Measurements from ENCODE around the gene ARFGAP2. TPM values are rescaled to one million over a fixed set of nuclear protein-coding genes. Genes with fewer than 3 reads are reported as not detected.
"Not testable (repeated sequence)": the region's sequence is repeated elsewhere in the genome, so short reads cannot be mapped to it uniquely, and the experiment has no call there.

The ARFGAP2 gene
- total and polyA plus RNA-seq, 2 of the 8 experiments (the other 6 are each of a cell fraction or from before 2014, with no cell fraction given), result 50.2 to 64.0 TPM

DNA sequence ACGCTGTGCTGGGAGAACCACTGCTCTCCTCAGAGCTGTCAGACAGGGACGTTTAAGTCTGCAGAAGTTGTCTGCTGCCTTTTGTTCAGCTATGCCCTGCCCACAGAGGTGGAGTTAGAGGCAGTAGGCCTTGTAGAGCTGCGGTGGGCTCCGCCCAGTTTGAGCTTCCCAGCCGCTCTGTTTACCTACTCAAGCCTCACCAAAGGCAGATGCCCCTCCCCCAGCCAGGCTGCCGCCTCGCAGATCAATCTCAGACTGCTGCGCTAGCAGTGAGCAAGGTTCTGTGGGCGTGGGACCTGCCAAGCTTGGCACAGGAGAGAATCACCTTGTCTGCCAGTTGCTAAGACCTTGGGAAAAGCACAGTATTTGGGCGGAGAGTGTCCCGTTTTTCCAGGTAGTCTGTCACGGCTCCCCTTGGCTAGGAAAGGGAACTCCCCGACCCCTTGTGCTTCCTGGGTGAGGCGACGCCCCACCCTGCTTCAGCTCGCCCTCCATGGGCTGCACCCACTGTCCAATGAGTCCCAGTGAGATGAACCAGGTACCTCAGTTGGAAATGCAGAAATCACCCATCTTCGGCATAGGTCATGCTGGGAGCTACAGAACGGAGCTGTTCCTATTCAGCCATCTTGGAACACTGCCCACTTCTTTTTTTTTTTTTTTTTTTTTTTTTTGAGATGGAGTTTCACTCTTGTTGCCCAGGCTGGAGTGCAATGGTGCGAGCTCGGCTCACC lies 57.6 kb downstream of the ARFGAP2 start:
- not testable (repeated sequence) for H3K9ac ChIP-seq (replicated peaks in 1 of 4; ENCODE audit: extremely low read depth in 1 of 4, low read depth in 3 of 4, low read length in 3 of 4); H3K56ac ChIP-seq (replicated peaks; ENCODE audit: insufficient read length, low read depth, low read length); H2BK12ac ChIP-seq (ENCODE audit: low read depth, low read length); H3K79me2 ChIP-seq (ENCODE audit: control insufficient read depth in 1 of 2, insufficient read depth in 2 of 2, low read length in 2 of 2); H3K4ac ChIP-seq (replicated peaks; ENCODE audit: insufficient read length, low read depth, low read length); H2BK120ac ChIP-seq (replicated peaks; ENCODE audit: low read depth, low read length); H4K91ac ChIP-seq (replicated peaks; ENCODE audit: insufficient read length, low read length); H3K23ac ChIP-seq (ENCODE audit: insufficient read length); H3K23me2 ChIP-seq (ENCODE audit: low read depth, low read length); H2BK5ac ChIP-seq (ENCODE audit: low read depth, low read length); H4K5ac ChIP-seq (ENCODE audit: insufficient read length, low read depth, low read length); H4K8ac ChIP-seq (ENCODE audit: extremely low read depth, insufficient read depth, low read length); H2AK5ac ChIP-seq (ENCODE audit: low read depth, low read length); H3K4me1 ChIP-seq (replicated peaks in 1 of 4; ENCODE audit: control insufficient read depth in 3 of 4, insufficient read depth in 4 of 4, low read length in 3 of 4); FAIRE-seq; H3K4me3 ChIP-seq (ENCODE audit: extremely low read depth in 1 of 4, insufficient read depth in 2 of 4, low read depth in 3 of 4, low read length in 4 of 4); H3K27me3 ChIP-seq (replicated peaks in 1 of 4; ENCODE audit: control insufficient read depth in 3 of 4, extremely low read depth in 1 of 4, insufficient read depth in 3 of 4, low read length in 3 of 4); H2AFZ ChIP-seq (ENCODE audit: low read length); H3K18ac ChIP-seq (ENCODE audit: extremely low read depth, low read length); H3K14ac ChIP-seq (ENCODE audit: insufficient read length); H3K79me1 ChIP-seq (ENCODE audit: low read depth, low read length); H4K20me1 ChIP-seq (replicated peaks in 1 of 2; ENCODE audit: control insufficient read depth in 1 of 2, insufficient read depth in 2 of 2, low read length in 2 of 2); H2BK20ac ChIP-seq (ENCODE audit: low read length); H3K36me3 ChIP-seq (ENCODE audit: control insufficient read depth in 2 of 4, insufficient read depth in 4 of 4, low read length in 3 of 4); H2BK15ac ChIP-seq (ENCODE audit: low read length); H3K9me3 ChIP-seq (ENCODE audit: insufficient read depth in 2 of 2, low read depth in 1 of 2, low read length in 1 of 2)
- 84% methylated on average over 18 of the region's 20 CpGs; no CpG with 5 or more reads in 1 of the 2 experiments for WGBS, 2 experiments (ENCODE audit: extremely low coverage in 1 of 2, insufficient coverage in 1 of 2, insufficient read length in 1 of 2, insufficient replicate concordance in 2 of 2, low coverage in 1 of 2, low lambda C conversion rate in 2 of 2, missing lambda C conversion rate in 1 of 2)
- peak; percentile 68 to 73 for DNase-seq (ENCODE audit: low read depth in 1 of 2, low spot score in 2 of 2)
- ChIA-PET POLR2A (ENCODE audit: partially characterized antibody) (interaction anchor here (0.8 to 1.3 kb wide), 3 partner anchors 14 to 266 kb away, joined by 3 to 4 read pairs (median 3); no protein-coding TSS in a partner anchor), CTCF (ENCODE audit: partially characterized antibody) (interaction anchor here (0.8 to 1.4 kb wide), 5 partner anchors 10 to 42 kb away, joined by 3 to 4 read pairs (median 3); no protein-coding TSS in a partner anchor)
- peak overlapping the region in 1 of 2 experiments; percentile 29; a peak in 1 of 4 replicates for H3K4me2 ChIP-seq (ENCODE audit: insufficient read depth in 1 of 2, low read depth in 2 of 2, low read length in 2 of 2)
- peak overlapping the region; percentile 20; the same call in 1 of the 2 replicates for H3K27ac ChIP-seq (ENCODE audit: low read depth, low read length)

Small RNAs within 50 kb of the gene (microRNA-seq; reads per million reads assigned to microRNA genes)
- gene MIR6745 (ENCODE audit: borderline microRNAs expressed in 2 of 2, borderline number of aligned reads in 2 of 2, borderline replicate concordance in 1 of 2), result 0 reads per million in 2 experiments

Small RNAs within 50 kb of the gene (small RNA-seq; reads per million reads assigned to genes)
- gene MIR6745 (ENCODE audit: insufficient read depth), result not detected

Other genes starting within 250 kb of the ARFGAP2 start
- 24.2 and 26.2 TPM in 2 replicates for gene CSTPP1, start 240.1 kb downstream of the ARFGAP2 start, total RNA-seq (2021; fragmentation: NEBNext Ultra II Directional; extraction: Animal tissue kit (Norgen Biotek cat#: 25700))
- 28.7 and 55.1 TPM in 2 replicates for gene CSTPP1, start 240.1 kb downstream of the ARFGAP2 start, polyA plus RNA-seq (2011; rRNA removed)
- gene PACSIN3, start 9.6 kb upstream of the ARFGAP2 start, total RNA-seq (2021; fragmentation: NEBNext Ultra II Directional; extraction: Animal tissue kit (Norgen Biotek cat#: 25700)), result 47.2 and 59.3 TPM in 2 replicates
- 23.8 and 40.4 TPM in 2 replicates for gene PACSIN3, start 9.6 kb upstream of the ARFGAP2 start, polyA plus RNA-seq (2011; rRNA removed)
- gene DDB2, start 38.1 kb upstream of the ARFGAP2 start, total RNA-seq (2021; fragmentation: NEBNext Ultra II Directional; extraction: Animal tissue kit (Norgen Biotek cat#: 25700)), result 65.2 and 70.7 TPM in 2 replicates
- gene DDB2, start 38.1 kb upstream of the ARFGAP2 start, polyA plus RNA-seq (2011; rRNA removed), result 97.2 and 112 TPM in 2 replicates
- gene ACP2, start 71.9 kb upstream of the ARFGAP2 start, total RNA-seq (2021; fragmentation: NEBNext Ultra II Directional; extraction: Animal tissue kit (Norgen Biotek cat#: 25700)), result 17.8 and 18.9 TPM in 2 replicates
- gene ACP2, start 71.9 kb upstream of the ARFGAP2 start, polyA plus RNA-seq (2011; rRNA removed), result 19.8 and 24.4 TPM in 2 replicates
- gene NR1H3, start 81.1 kb upstream of the ARFGAP2 start, total RNA-seq (2021; fragmentation: NEBNext Ultra II Directional; extraction: Animal tissue kit (Norgen Biotek cat#: 25700)), result 19.9 and 21.2 TPM in 2 replicates
- gene NR1H3, start 81.1 kb upstream of the ARFGAP2 start, polyA plus RNA-seq (2011; rRNA removed), result 42.1 and 51.5 TPM in 2 replicates
- gene MADD, start 93.3 kb upstream of the ARFGAP2 start, total RNA-seq (2021; fragmentation: NEBNext Ultra II Directional; extraction: Animal tissue kit (Norgen Biotek cat#: 25700)), result 43.7 and 45.4 TPM in 2 replicates
- gene MADD, start 93.3 kb upstream of the ARFGAP2 start, polyA plus RNA-seq (2011; rRNA removed), result 32.5 and 48.3 TPM in 2 replicates
- gene MYBPC3, start 175.8 kb upstream of the ARFGAP2 start, total RNA-seq (2021; fragmentation: NEBNext Ultra II Directional; extraction: Animal tissue kit (Norgen Biotek cat#: 25700)), result not detected in 2 replicates
- 0.02 and 0.05 TPM in 2 replicates for gene MYBPC3, start 175.8 kb upstream of the ARFGAP2 start, polyA plus RNA-seq (2011; rRNA removed)
- gene SPI1, start 201.7 kb upstream of the ARFGAP2 start, total RNA-seq (2021; fragmentation: NEBNext Ultra II Directional; extraction: Animal tissue kit (Norgen Biotek cat#: 25700)), result not detected in 2 replicates
- gene SPI1, start 201.7 kb upstream of the ARFGAP2 start, polyA plus RNA-seq (2011; rRNA removed), result 0.12 and 0.28 TPM in 2 replicates
- gene SLC39A13, start 231.7 kb upstream of the ARFGAP2 start, total RNA-seq (2021; fragmentation: NEBNext Ultra II Directional; extraction: Animal tissue kit (Norgen Biotek cat#: 25700)), result 20.9 and 23.2 TPM in 2 replicates
- gene SLC39A13, start 231.7 kb upstream of the ARFGAP2 start, polyA plus RNA-seq (2011; rRNA removed), result 30.0 and 42.9 TPM in 2 replicates
- gene PSMC3, start 249.6 kb upstream of the ARFGAP2 start, total RNA-seq (2021; fragmentation: NEBNext Ultra II Directional; extraction: Animal tissue kit (Norgen Biotek cat#: 25700)), result 159 and 160 TPM in 2 replicates
- gene PSMC3, start 249.6 kb upstream of the ARFGAP2 start, polyA plus RNA-seq (2011; rRNA removed), result 105 and 114 TPM in 2 replicates